Measurements from ENCODE around the gene CREB5. TPM values are rescaled to one million over a fixed set of nuclear protein-coding genes. Genes with fewer than 3 reads are reported as not detected.

CREB5 gene
- total and polyA plus RNA-seq, 2 of the 13 experiments (the other 11 are each of a cell fraction or from before 2014, with no cell fraction given), result 0.38 to 0.71 TPM

DNA sequence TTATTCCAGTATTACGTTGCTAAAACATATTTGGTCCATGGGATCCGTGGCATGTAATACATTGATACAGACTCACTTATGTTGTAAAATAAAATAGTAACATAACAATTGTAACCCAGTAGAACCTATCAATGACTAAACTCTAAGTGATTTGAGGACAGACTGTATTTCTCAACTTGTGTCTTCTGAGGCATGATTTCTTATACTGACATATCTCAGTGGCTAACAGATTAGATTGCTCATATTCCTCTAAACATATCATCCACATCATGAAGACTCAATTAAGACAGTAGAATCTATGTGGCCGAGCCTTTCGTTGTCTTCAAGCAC, 72.3 kb downstream of the CREB5 start:
- ChIA-PET POLR2A (no interaction called here), CTCF (ENCODE audit: low intra/inter-chr PET ratio, low total read pairs) (no interaction called here)
- H3K4me2 ChIP-seq (ENCODE audit: low read depth, low read length), result no peak overlapping the region
- H3K4me1 ChIP-seq (ENCODE audit: insufficient read depth, low read length), result no peaks in the 10 kb centered on the region
- peaks cover 0 to 1% of the 10 kb centered on the region in 2 experiments; a peak in 1 of 5 replicates for H3K27me3 ChIP-seq (ENCODE audit: control insufficient read depth in 1 of 2, insufficient read depth in 2 of 2, low read length in 2 of 2)
- intact Hi-C loops (cut with micrococcal nuclease; ENCODE audit: unreplicated experiment), result no loop called here
- H3K79me2 ChIP-seq (ENCODE audit: insufficient read depth, low read length), result no peaks in the 10 kb centered on the region
- H3K9me3 ChIP-seq (ENCODE audit: low read length), result no peaks in the 10 kb centered on the region
- 10% methylated on average over 4 of the region's 4 CpGs for WGBS (ENCODE audit: low lambda C conversion rate)
- TF ChIP-seq, protein P1, sequence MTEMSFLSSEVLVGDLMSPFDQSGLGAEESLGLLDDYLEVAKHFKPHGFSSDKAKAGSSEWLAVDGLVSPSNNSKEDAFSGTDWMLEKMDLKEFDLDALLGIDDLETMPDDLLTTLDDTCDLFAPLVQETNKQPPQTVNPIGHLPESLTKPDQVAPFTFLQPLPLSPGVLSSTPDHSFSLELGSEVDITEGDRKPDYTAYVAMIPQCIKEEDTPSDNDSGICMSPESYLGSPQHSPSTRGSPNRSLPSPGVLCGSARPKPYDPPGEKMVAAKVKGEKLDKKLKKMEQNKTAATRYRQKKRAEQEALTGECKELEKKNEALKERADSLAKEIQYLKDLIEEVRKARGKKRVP (CRISPR knock-in tag; IDR thresholded peaks at IDR 0.05), result no peak
- TF ChIP-seq SRSF9 (IDR thresholded peaks at IDR 0.05; ENCODE audit: borderline replicate concordance, insufficient read depth, low read depth, low read length, poor library complexity, severe bottlenecking), result no peak
- no peak for TF ChIP-seq ZBTB33 (CRISPR knock-in tag; IDR thresholded peaks at IDR 0.05)
- TF ChIP-seq, protein P2, sequence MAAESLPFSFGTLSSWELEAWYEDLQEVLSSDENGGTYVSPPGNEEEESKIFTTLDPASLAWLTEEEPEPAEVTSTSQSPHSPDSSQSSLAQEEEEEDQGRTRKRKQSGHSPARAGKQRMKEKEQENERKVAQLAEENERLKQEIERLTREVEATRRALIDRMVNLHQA (CRISPR knock-in tag; IDR thresholded peaks at IDR 0.05), result no peak
- TF ChIP-seq ZNF264 (CRISPR knock-in tag; IDR thresholded peaks at IDR 0.05), result no peak
- TF ChIP-seq MIXL1 (CRISPR knock-in tag; IDR thresholded peaks at IDR 0.05), result no peak
- TF ChIP-seq ZMAT3 (CRISPR knock-in tag; conservative IDR thresholded peaks at IDR 0.05), result no peak
- FAIRE-seq, result no peak
- H3K9ac ChIP-seq (ENCODE audit: insufficient read depth, low read depth, low read length), result no peak overlapping the region
- BruUV-seq (replicated peaks), result no TSS peak
- H3K27ac ChIP-seq (ENCODE audit: extremely low read length, insufficient read depth, low read length), result no peak overlapping the region
- no peak for ATAC-seq
- H3K36me3 ChIP-seq (replicated peaks in 1 of 2; ENCODE audit: control insufficient read depth in 1 of 2, insufficient read depth in 2 of 2, low read length in 2 of 2), result no peaks in the 10 kb centered on the region
- no peak for DNase-seq (ENCODE audit: low spot score)
- H4K20me1 ChIP-seq (ENCODE audit: insufficient read depth, low read length), result no peaks in the 10 kb centered on the region
- in situ Hi-C loops (cut with HindIII; ENCODE audit: extremely low pct_ligation_motif_present, low pct_unique_long_range_greater_than_20kb), result no loop called here
- no peak overlapping the region for H3K4me3 ChIP-seq (replicated peaks in 1 of 3; ENCODE audit: insufficient read depth in 1 of 3, low read depth in 2 of 3, low read length in 3 of 3)
- H2AFZ ChIP-seq (ENCODE audit: low read length), result no peak overlapping the region
